NB4 (cell line): ENCODE results near the gene DACT3.

Experiments
- MYC ChIP-seq: IDR thresholded peaks from 2 replicates; pipeline ENCODE4 v1.6.1; 2011; ENCODE audit warnings: low read depth, low read length
- POLR2A ChIP-seq: IDR thresholded peaks from 2 replicates; pipeline ENCODE4 v1.6.1; 2011; ENCODE audit warnings: mild to moderate bottlenecking; ENCODE audit not compliant: insufficient read length; ENCODE audit errors: extremely low read depth
- TF ChIP-seq, protein P1 (sequence below): IDR thresholded peaks from one replicate; pipeline ENCODE4 v1.5.1; 2012; ENCODE audit warnings: low read depth, low read length
- TF ChIP-seq, protein P2 (sequence below): IDR thresholded peaks from 2 replicates; pipeline ENCODE4 v1.6.1; 2011; ENCODE audit warnings: low read depth, low read length

DNA sequence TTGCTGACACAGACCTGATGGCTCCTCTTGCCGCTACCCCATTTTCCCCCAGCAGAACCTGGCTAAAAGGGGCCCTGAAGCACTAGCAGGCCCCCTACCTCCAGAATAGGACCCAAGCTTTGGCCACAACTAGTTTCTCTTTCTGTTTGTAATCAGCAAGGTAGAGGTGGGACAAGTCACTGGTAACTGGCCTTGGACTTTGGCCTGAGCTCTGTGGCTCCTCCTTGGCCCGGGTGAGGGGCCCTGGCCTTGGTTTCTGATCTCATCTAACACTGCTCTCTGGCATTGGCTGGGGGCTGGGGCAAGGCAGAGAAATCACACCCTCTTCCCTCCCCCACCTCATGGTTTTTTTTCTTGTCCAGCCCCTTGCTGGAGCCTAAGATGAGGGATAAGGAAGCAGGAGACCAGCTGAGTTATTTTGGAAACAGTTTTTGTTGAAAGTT, 57.8 kb downstream of the DACT3 start:
- TF ChIP-seq POLR2A (no peak), MYC (no peak)
- TF ChIP-seq, protein P1, sequence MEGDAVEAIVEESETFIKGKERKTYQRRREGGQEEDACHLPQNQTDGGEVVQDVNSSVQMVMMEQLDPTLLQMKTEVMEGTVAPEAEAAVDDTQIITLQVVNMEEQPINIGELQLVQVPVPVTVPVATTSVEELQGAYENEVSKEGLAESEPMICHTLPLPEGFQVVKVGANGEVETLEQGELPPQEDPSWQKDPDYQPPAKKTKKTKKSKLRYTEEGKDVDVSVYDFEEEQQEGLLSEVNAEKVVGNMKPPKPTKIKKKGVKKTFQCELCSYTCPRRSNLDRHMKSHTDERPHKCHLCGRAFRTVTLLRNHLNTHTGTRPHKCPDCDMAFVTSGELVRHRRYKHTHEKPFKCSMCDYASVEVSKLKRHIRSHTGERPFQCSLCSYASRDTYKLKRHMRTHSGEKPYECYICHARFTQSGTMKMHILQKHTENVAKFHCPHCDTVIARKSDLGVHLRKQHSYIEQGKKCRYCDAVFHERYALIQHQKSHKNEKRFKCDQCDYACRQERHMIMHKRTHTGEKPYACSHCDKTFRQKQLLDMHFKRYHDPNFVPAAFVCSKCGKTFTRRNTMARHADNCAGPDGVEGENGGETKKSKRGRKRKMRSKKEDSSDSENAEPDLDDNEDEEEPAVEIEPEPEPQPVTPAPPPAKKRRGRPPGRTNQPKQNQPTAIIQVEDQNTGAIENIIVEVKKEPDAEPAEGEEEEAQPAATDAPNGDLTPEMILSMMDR: no peak
- TF ChIP-seq, protein P2, sequence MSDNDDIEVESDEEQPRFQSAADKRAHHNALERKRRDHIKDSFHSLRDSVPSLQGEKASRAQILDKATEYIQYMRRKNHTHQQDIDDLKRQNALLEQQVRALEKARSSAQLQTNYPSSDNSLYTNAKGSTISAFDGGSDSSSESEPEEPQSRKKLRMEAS: no peak
